Measurements from ENCODE around the gene ANKRD40CL.

The ANKRD40CL gene

GRCh38 chr17:50767446-50767845, at the start of gene ANKRD40CL:
Gene ANKRD40CL (minus strand): TSS chr17:50767518. CDS start chr17:50766913, 605 bp downstream.
- no peak for DNase-seq (ENCODE audit: low read depth)
- no peak within 1 kb of the TSS for H3K4me3 ChIP-seq (ENCODE audit: low read depth, low read length)
- no peak for TF ChIP-seq CTCF (IDR thresholded peaks at IDR 0.05; ENCODE audit: low read depth, low read length, missing control alignments)

GRCh38 chr17:50816271-50816670, 49.0 kb upstream of the ANKRD40CL start:
- no peak for TF ChIP-seq CTCF (IDR thresholded peaks at IDR 0.05; ENCODE audit: low read depth, low read length, missing control alignments)
- no peak overlapping the region for H3K4me3 ChIP-seq (ENCODE audit: low read depth, low read length)
- no peak for DNase-seq (ENCODE audit: low read depth)

GRCh38 chr17:50815400-50815799, 48.1 kb upstream of the ANKRD40CL start:
- no peak overlapping the region for H3K4me3 ChIP-seq (ENCODE audit: low read depth, low read length)
- TF ChIP-seq CTCF (IDR thresholded peaks at IDR 0.05; ENCODE audit: low read depth, low read length, missing control alignments) = no peak
- no peak for DNase-seq (ENCODE audit: low read depth)

GRCh38 chr17:50813583-50813982, 46.3 kb upstream of the ANKRD40CL start:
- TF ChIP-seq CTCF (IDR thresholded peaks at IDR 0.05; ENCODE audit: low read depth, low read length, missing control alignments) = no peak
- no peak overlapping the region for H3K4me3 ChIP-seq (ENCODE audit: low read depth, low read length)
- DNase-seq (ENCODE audit: low read depth) = no peak

- no peak overlapping the region for H3K4me3 ChIP-seq (ENCODE audit: low read depth, low read length)
- DNase-seq (ENCODE audit: low read depth) = no peak
- TF ChIP-seq CTCF (IDR thresholded peaks at IDR 0.05; ENCODE audit: low read depth, low read length, missing control alignments) = no peak
Observed at GRCh38 chr17:50808888-50809287, 41.6 kb upstream of the ANKRD40CL start.

- no peak for TF ChIP-seq CTCF (IDR thresholded peaks at IDR 0.05; ENCODE audit: low read depth, low read length, missing control alignments)
- no peak overlapping the region for H3K4me3 ChIP-seq (ENCODE audit: low read depth, low read length)
- DNase-seq (ENCODE audit: low read depth) = no peak
Observed at GRCh38 chr17:50808413-50808812, 41.1 kb upstream of the ANKRD40CL start.

GRCh38 chr17:50807675-50808074, 40.4 kb upstream of the ANKRD40CL start:
- no peak for DNase-seq (ENCODE audit: low read depth)
- no peak overlapping the region for H3K4me3 ChIP-seq (ENCODE audit: low read depth, low read length)
- no peak for TF ChIP-seq CTCF (IDR thresholded peaks at IDR 0.05; ENCODE audit: low read depth, low read length, missing control alignments)
